Ramos (cell line): ENCODE results near the gene MFRP.

Experiments used
- in situ Hi-C: fragments of 300-500 bp; cut with MboI; formaldehyde crosslinking; loops from one replicate; pipeline ENCODE4 v1.14.3; 2022; ENCODE audit warnings: low sequenced_read_pairs; ENCODE audit not compliant: unreplicated experiment

MFRP gene

GRCh38 chr11:119359365-119360214, 13.1 kb upstream of the MFRP start:
- in situ Hi-C loops = loop anchor here (5.0 kb wide), 1 partner anchor 113 kb away; no protein-coding TSS in a partner anchor

GRCh38 chr11:119357074-119357473, 10.6 kb upstream of the MFRP start:
- in situ Hi-C loops = loop anchor here (5.0 kb wide), 1 partner anchor 115 kb away; no protein-coding TSS in a partner anchor

GRCh38 chr11:119356349-119357031, 10.0 kb upstream of the MFRP start:
- in situ Hi-C loops = loop anchor here (5.0 kb wide), 1 partner anchor 116 kb away; no protein-coding TSS in a partner anchor

GRCh38 chr11:119355091-119355843, 8.8 kb upstream of the MFRP start:
- in situ Hi-C loops = loop anchor here (5.0 kb wide), 1 partner anchor 117 kb away; no protein-coding TSS in a partner anchor

- in situ Hi-C loops = no loop called here
Observed at GRCh38 chr11:119352857-119353260, 6.4 kb upstream of the MFRP start.

GRCh38 chr11:119351232-119351631, 4.7 kb upstream of the MFRP start:
- in situ Hi-C loops = no loop called here

- in situ Hi-C loops = no loop called here
Observed at GRCh38 chr11:119350302-119350701, 3.8 kb upstream of the MFRP start.

- in situ Hi-C loops = no loop called here
Observed at GRCh38 chr11:119347940-119348605, 1.6 kb upstream of the MFRP start.

- in situ Hi-C loops = no loop called here
Observed at GRCh38 chr11:119347242-119347641, 737 bp upstream of the MFRP start.

GRCh38 chr11:119345685-119346084, 820 bp downstream of the MFRP start:
- in situ Hi-C loops = no loop called here

GRCh38 chr11:119344291-119345010, 2.1 kb downstream of the MFRP start:
- in situ Hi-C loops = no loop called here

- in situ Hi-C loops = no loop called here
Observed at GRCh38 chr11:119343726-119344125, 2.8 kb downstream of the MFRP start.

GRCh38 chr11:119342362-119343130, 4.0 kb downstream of the MFRP start:
- in situ Hi-C loops = no loop called here

- in situ Hi-C loops = no loop called here
Observed at GRCh38 chr11:119342023-119342300, 4.5 kb downstream of the MFRP start.

GRCh38 chr11:119341222-119342022, 5.1 kb downstream of the MFRP start:
- in situ Hi-C loops = no loop called here

GRCh38 chr11:119340335-119341221, 5.9 kb downstream of the MFRP start, which contains the start of gene C1QTNF5:
Gene C1QTNF5, minus strand, starts transcription at chr11:119340883. Its CDS starts 486 bp downstream, at chr11:119340397.
- in situ Hi-C loops = no loop called here
